WTC11 (cell line): ENCODE results near the gene DYNAP. TPM values are rescaled to one million over a fixed set of nuclear protein-coding genes. Genes with fewer than 3 reads are reported as not detected.

ENCODE experiments used
- ATAC-seq: fragments of 200-7000 bp; cut with Tn5 transposase; 2 replicates; pipeline ENCODE4 v1.10.0; 2021; ENCODE audit warnings: mild to moderate bottlenecking, moderate library complexity
- CTCF ChIA-PET: fragments of 300-600 bp; sonication (Branson Sonifier 250); formaldehyde crosslinking; loops from one replicate; lab custom pipeline; 2021; ENCODE audit warnings: antibody characterized with exemption; lab: Charles Lee
- POLR2A ChIA-PET: fragments of 350-600 bp; sonication (Branson Sonifier 250); formaldehyde crosslinking; loops from one replicate; lab custom pipeline; 2021; ENCODE audit warnings: antibody characterized with exemption; lab: Charles Lee
- DNase-seq: peaks from one replicate; pipeline ENCODE4 v3.0.0; 2021; ENCODE audit warnings: low spot score
- H3K27ac Mint-ChIP-seq: 2 replicates; pipeline ENCODE4 v1.8.0; 2021; ENCODE audit warnings: mixed read lengths
- H3K27me3 Mint-ChIP-seq: 2 replicates; pipeline ENCODE4 v1.8.0; 2021; ENCODE audit warnings: low read depth, mild to moderate bottlenecking, moderate library complexity, mixed read lengths
- H3K36me3 Mint-ChIP-seq: 2 replicates; pipeline ENCODE4 v1.8.0; 2021; ENCODE audit warnings: mixed read lengths
- H3K4me1 Mint-ChIP-seq: 2 replicates; pipeline ENCODE4 v1.8.0; 2022; ENCODE audit warnings: mixed read lengths
- H3K4me3 Mint-ChIP-seq: 2 replicates; pipeline ENCODE4 v1.8.0; 2021; ENCODE audit warnings: mild to moderate bottlenecking, moderate library complexity, mixed read lengths
- H3K9me3 Mint-ChIP-seq: 2 replicates; pipeline ENCODE4 v1.8.0; 2021; ENCODE audit warnings: mixed read lengths
- ATF1 ChIP-seq: sonication (generic); formaldehyde crosslinking; IDR thresholded peaks from 2 replicates; pipeline ENCODE4 v1.8.1; 2023; ENCODE audit warnings: mild to moderate bottlenecking, moderate library complexity, missing genetic modification reagents
- CBFB ChIP-seq: sonication (generic); formaldehyde crosslinking; IDR thresholded peaks from 2 replicates; pipeline ENCODE4 v1.8.1; 2022; ENCODE audit warnings: mild to moderate bottlenecking, low read depth, missing genetic modification reagents
- ELF4 ChIP-seq: sonication (generic); formaldehyde crosslinking; IDR thresholded peaks from 2 replicates; pipeline ENCODE4 v1.8.1; 2022; ENCODE audit warnings: low read depth, mild to moderate bottlenecking, moderate library complexity, missing genetic modification reagents
- FOXP1 ChIP-seq: sonication (generic); formaldehyde crosslinking; IDR thresholded peaks from 2 replicates; pipeline ENCODE4 v1.8.0; 2022; ENCODE audit warnings: missing genetic modification reagents, mild to moderate bottlenecking, moderate library complexity, borderline replicate concordance
- GABPB1 ChIP-seq: sonication (generic); formaldehyde crosslinking; IDR thresholded peaks from 2 replicates; pipeline ENCODE4 v1.8.1; 2023; ENCODE audit warnings: mild to moderate bottlenecking, missing genetic modification reagents
- MXD4 ChIP-seq: fragments of 250-450 bp; sonication (Bioruptor Pico); IDR thresholded peaks from 2 replicates; pipeline ENCODE4 v1.8.0; 2021; ENCODE audit warnings: mild to moderate bottlenecking, moderate library complexity, borderline replicate concordance
- NR1H2 ChIP-seq: sonication (generic); formaldehyde crosslinking; IDR thresholded peaks from 2 replicates; pipeline ENCODE4 v1.9.0; 2021; ENCODE audit warnings: mild to moderate bottlenecking, moderate library complexity, missing genetic modification reagents
- SMAD4 ChIP-seq: sonication (generic); formaldehyde crosslinking; IDR thresholded peaks from 2 replicates; pipeline ENCODE4 v1.8.0; 2022; ENCODE audit warnings: mild to moderate bottlenecking, missing genetic modification reagents
- SOX15 ChIP-seq: fragments of 250-450 bp; sonication (Bioruptor Pico); IDR thresholded peaks from 2 replicates; pipeline ENCODE4 v1.9.0; 2021; ENCODE audit warnings: mild to moderate bottlenecking
- TCF7 ChIP-seq: sonication (generic); formaldehyde crosslinking; IDR thresholded peaks from 2 replicates; pipeline ENCODE4 v1.8.0; 2022; ENCODE audit warnings: mild to moderate bottlenecking, low read depth, missing genetic modification reagents, moderate library complexity
- ZBTB21 ChIP-seq: sonication (generic); formaldehyde crosslinking; IDR thresholded peaks from 2 replicates; pipeline ENCODE4 v1.8.1; 2023; ENCODE audit warnings: mild to moderate bottlenecking, missing genetic modification reagents, borderline replicate concordance
- ZNF219 ChIP-seq: sonication (generic); formaldehyde crosslinking; IDR thresholded peaks from 2 replicates; pipeline ENCODE4 v1.8.0; 2023; ENCODE audit warnings: missing genetic modification reagents, mild to moderate bottlenecking, borderline replicate concordance
- total RNA-seq: library from RNA; stranded (reverse); gene quantifications from 3 replicates; pipeline ENCODE4 v1.2.3, GENCODE V29; 2021
- TF ChIP-seq, protein P1 (sequence below): fragments of 250-450 bp; sonication (Bioruptor Pico); IDR thresholded peaks from 2 replicates; pipeline ENCODE4 v1.9.0; 2021; ENCODE audit warnings: mild to moderate bottlenecking
- TF ChIP-seq, protein P2 (sequence below): sonication (generic); formaldehyde crosslinking; IDR thresholded peaks from 2 replicates; pipeline ENCODE4 v1.8.1; 2023; ENCODE audit warnings: mild to moderate bottlenecking, missing genetic modification reagents
- TF ChIP-seq, protein P3 (sequence below): sonication (generic); formaldehyde crosslinking; IDR thresholded peaks from 2 replicates; pipeline ENCODE4 v1.8.1; 2022; ENCODE audit warnings: low read depth, mild to moderate bottlenecking, moderate library complexity, missing genetic modification reagents, borderline replicate concordance
- TF ChIP-seq, protein P4 (sequence below): sonication (generic); formaldehyde crosslinking; IDR thresholded peaks from 2 replicates; pipeline ENCODE4 v1.8.1; 2023; ENCODE audit warnings: mild to moderate bottlenecking, missing genetic modification reagents
- TF ChIP-seq, protein P5 (sequence below): fragments of 250-450 bp; sonication (Bioruptor Pico); IDR thresholded peaks from 2 replicates; pipeline ENCODE4 v1.9.0; 2021; ENCODE audit warnings: mild to moderate bottlenecking, borderline replicate concordance
- TF ChIP-seq, protein P6 (sequence below): sonication (generic); formaldehyde crosslinking; conservative IDR thresholded peaks from 2 replicates; pipeline ENCODE4 v1.8.1; 2023; ENCODE audit warnings: mild to moderate bottlenecking, low read depth, missing genetic modification reagents, moderate library complexity
- TF ChIP-seq, protein P7 (sequence below): sonication (generic); formaldehyde crosslinking; IDR thresholded peaks from 2 replicates; pipeline ENCODE4 v1.8.0; 2022; ENCODE audit warnings: mild to moderate bottlenecking, missing genetic modification reagents
- TF ChIP-seq, protein P8 (sequence below): fragments of 250-450 bp; sonication (Bioruptor Pico); IDR thresholded peaks from 2 replicates; pipeline ENCODE4 v2.1.2; 2022; ENCODE audit warnings: mild to moderate bottlenecking, moderate library complexity

DYNAP gene
- total RNA-seq, 1 experiment from 2014 or later: 0.94 TPM

DNA sequence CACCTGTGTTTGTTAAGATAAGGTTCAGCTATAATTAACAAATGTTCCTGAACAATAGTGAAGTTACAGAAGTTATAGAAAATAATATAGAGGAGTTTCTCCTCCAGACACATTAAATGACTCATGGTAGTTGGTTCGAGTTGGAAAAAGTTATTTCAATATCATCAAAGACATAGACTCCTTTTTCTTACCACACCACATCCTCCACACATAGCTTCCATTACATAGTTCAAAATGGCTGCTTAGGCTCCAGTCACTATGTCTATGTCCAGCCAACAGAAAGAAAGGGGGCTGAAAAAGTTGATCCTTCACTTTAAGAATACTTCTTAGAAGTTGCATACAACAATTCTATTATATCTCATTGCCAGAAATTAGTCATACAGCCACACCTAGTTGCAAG is 50.7 kb downstream of the DYNAP start:
- H3K9me3 Mint-ChIP-seq: peaks cover 6% of the 10 kb centered on the region; the same call in 1 of the 2 replicates
- H3K27me3 Mint-ChIP-seq: no peaks in the 10 kb centered on the region
- H3K36me3 Mint-ChIP-seq: no peaks in the 10 kb centered on the region
- DNase-seq: no peak
- peaks cover 25% of the 10 kb centered on the region for H3K4me1 Mint-ChIP-seq
- POLR2A ChIA-PET: no interaction called here
- CTCF ChIA-PET: interaction anchor here (2.2 kb wide), 1 partner anchor 197 kb away, joined by 9 read pairs; no protein-coding TSS in a partner anchor
- no peak for ATAC-seq
- TF ChIP-seq, protein P1, sequence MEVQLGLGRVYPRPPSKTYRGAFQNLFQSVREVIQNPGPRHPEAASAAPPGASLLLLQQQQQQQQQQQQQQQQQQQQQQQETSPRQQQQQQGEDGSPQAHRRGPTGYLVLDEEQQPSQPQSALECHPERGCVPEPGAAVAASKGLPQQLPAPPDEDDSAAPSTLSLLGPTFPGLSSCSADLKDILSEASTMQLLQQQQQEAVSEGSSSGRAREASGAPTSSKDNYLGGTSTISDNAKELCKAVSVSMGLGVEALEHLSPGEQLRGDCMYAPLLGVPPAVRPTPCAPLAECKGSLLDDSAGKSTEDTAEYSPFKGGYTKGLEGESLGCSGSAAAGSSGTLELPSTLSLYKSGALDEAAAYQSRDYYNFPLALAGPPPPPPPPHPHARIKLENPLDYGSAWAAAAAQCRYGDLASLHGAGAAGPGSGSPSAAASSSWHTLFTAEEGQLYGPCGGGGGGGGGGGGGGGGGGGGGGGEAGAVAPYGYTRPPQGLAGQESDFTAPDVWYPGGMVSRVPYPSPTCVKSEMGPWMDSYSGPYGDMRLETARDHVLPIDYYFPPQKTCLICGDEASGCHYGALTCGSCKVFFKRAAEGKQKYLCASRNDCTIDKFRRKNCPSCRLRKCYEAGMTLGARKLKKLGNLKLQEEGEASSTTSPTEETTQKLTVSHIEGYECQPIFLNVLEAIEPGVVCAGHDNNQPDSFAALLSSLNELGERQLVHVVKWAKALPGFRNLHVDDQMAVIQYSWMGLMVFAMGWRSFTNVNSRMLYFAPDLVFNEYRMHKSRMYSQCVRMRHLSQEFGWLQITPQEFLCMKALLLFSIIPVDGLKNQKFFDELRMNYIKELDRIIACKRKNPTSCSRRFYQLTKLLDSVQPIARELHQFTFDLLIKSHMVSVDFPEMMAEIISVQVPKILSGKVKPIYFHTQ (CRISPR knock-in tag): no peak
- TF ChIP-seq, protein P2, sequence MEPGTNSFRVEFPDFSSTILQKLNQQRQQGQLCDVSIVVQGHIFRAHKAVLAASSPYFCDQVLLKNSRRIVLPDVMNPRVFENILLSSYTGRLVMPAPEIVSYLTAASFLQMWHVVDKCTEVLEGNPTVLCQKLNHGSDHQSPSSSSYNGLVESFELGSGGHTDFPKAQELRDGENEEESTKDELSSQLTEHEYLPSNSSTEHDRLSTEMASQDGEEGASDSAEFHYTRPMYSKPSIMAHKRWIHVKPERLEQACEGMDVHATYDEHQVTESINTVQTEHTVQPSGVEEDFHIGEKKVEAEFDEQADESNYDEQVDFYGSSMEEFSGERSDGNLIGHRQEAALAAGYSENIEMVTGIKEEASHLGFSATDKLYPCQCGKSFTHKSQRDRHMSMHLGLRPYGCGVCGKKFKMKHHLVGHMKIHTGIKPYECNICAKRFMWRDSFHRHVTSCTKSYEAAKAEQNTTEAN (CRISPR knock-in tag): no peak
- TF ChIP-seq MXD4 (no peak), ZNF219 (no peak), ELF4 (CRISPR knock-in tag) (no peak), NR1H2 (CRISPR knock-in tag) (no peak), SMAD4 (CRISPR knock-in tag) (no peak), TCF7 (CRISPR knock-in tag) (no peak), ZBTB21 (no peak), GABPB1 (CRISPR knock-in tag) (no peak), ATF1 (CRISPR knock-in tag) (no peak), CBFB (CRISPR knock-in tag) (no peak), FOXP1 (CRISPR knock-in tag) (no peak), SOX15 (CRISPR knock-in tag) (no peak)
- TF ChIP-seq, protein P3, sequence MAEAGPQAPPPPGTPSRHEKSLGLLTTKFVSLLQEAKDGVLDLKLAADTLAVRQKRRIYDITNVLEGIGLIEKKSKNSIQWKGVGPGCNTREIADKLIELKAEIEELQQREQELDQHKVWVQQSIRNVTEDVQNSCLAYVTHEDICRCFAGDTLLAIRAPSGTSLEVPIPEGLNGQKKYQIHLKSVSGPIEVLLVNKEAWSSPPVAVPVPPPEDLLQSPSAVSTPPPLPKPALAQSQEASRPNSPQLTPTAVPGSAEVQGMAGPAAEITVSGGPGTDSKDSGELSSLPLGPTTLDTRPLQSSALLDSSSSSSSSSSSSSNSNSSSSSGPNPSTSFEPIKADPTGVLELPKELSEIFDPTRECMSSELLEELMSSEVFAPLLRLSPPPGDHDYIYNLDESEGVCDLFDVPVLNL: no peak
- TF ChIP-seq, protein P4, sequence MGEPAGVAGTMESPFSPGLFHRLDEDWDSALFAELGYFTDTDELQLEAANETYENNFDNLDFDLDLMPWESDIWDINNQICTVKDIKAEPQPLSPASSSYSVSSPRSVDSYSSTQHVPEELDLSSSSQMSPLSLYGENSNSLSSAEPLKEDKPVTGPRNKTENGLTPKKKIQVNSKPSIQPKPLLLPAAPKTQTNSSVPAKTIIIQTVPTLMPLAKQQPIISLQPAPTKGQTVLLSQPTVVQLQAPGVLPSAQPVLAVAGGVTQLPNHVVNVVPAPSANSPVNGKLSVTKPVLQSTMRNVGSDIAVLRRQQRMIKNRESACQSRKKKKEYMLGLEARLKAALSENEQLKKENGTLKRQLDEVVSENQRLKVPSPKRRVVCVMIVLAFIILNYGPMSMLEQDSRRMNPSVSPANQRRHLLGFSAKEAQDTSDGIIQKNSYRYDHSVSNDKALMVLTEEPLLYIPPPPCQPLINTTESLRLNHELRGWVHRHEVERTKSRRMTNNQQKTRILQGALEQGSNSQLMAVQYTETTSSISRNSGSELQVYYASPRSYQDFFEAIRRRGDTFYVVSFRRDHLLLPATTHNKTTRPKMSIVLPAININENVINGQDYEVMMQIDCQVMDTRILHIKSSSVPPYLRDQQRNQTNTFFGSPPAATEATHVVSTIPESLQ (CRISPR knock-in tag): no peak
- TF ChIP-seq, protein P5, sequence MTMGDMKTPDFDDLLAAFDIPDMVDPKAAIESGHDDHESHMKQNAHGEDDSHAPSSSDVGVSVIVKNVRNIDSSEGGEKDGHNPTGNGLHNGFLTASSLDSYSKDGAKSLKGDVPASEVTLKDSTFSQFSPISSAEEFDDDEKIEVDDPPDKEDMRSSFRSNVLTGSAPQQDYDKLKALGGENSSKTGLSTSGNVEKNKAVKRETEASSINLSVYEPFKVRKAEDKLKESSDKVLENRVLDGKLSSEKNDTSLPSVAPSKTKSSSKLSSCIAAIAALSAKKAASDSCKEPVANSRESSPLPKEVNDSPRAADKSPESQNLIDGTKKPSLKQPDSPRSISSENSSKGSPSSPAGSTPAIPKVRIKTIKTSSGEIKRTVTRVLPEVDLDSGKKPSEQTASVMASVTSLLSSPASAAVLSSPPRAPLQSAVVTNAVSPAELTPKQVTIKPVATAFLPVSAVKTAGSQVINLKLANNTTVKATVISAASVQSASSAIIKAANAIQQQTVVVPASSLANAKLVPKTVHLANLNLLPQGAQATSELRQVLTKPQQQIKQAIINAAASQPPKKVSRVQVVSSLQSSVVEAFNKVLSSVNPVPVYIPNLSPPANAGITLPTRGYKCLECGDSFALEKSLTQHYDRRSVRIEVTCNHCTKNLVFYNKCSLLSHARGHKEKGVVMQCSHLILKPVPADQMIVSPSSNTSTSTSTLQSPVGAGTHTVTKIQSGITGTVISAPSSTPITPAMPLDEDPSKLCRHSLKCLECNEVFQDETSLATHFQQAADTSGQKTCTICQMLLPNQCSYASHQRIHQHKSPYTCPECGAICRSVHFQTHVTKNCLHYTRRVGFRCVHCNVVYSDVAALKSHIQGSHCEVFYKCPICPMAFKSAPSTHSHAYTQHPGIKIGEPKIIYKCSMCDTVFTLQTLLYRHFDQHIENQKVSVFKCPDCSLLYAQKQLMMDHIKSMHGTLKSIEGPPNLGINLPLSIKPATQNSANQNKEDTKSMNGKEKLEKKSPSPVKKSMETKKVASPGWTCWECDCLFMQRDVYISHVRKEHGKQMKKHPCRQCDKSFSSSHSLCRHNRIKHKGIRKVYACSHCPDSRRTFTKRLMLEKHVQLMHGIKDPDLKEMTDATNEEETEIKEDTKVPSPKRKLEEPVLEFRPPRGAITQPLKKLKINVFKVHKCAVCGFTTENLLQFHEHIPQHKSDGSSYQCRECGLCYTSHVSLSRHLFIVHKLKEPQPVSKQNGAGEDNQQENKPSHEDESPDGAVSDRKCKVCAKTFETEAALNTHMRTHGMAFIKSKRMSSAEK (CRISPR knock-in tag): no peak
- TF ChIP-seq, protein P6, sequence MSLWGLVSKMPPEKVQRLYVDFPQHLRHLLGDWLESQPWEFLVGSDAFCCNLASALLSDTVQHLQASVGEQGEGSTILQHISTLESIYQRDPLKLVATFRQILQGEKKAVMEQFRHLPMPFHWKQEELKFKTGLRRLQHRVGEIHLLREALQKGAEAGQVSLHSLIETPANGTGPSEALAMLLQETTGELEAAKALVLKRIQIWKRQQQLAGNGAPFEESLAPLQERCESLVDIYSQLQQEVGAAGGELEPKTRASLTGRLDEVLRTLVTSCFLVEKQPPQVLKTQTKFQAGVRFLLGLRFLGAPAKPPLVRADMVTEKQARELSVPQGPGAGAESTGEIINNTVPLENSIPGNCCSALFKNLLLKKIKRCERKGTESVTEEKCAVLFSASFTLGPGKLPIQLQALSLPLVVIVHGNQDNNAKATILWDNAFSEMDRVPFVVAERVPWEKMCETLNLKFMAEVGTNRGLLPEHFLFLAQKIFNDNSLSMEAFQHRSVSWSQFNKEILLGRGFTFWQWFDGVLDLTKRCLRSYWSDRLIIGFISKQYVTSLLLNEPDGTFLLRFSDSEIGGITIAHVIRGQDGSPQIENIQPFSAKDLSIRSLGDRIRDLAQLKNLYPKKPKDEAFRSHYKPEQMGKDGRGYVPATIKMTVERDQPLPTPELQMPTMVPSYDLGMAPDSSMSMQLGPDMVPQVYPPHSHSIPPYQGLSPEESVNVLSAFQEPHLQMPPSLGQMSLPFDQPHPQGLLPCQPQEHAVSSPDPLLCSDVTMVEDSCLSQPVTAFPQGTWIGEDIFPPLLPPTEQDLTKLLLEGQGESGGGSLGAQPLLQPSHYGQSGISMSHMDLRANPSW: no peak
- TF ChIP-seq, protein P7, sequence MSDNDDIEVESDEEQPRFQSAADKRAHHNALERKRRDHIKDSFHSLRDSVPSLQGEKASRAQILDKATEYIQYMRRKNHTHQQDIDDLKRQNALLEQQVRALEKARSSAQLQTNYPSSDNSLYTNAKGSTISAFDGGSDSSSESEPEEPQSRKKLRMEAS (CRISPR knock-in tag): no peak
- TF ChIP-seq, protein P8, sequence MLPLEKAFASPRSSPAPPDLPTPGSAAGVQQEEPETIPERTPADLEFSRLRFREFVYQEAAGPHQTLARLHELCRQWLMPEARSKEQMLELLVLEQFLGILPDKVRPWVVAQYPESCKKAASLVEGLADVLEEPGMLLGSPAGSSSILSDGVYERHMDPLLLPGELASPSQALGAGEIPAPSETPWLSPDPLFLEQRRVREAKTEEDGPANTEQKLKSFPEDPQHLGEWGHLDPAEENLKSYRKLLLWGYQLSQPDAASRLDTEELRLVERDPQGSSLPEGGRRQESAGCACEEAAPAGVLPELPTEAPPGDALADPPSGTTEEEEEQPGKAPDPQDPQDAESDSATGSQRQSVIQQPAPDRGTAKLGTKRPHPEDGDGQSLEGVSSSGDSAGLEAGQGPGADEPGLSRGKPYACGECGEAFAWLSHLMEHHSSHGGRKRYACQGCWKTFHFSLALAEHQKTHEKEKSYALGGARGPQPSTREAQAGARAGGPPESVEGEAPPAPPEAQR (CRISPR knock-in tag): no peak
- no peak overlapping the region for H3K4me3 Mint-ChIP-seq
- no peak overlapping the region for H3K27ac Mint-ChIP-seq
